Tibial nerve (tissue), 4 donors: ENCODE results near the gene LCN10. TPM values are rescaled to one million over a fixed set of nuclear protein-coding genes. Genes with fewer than 3 reads are reported as not detected.

ENCODE experiments used
- DNase-seq, 2 donors: peaks; one replicate each; pipeline ENCODE4 v3.0.0-alpha.2; 2019; ENCODE audit warnings: low spot score in 2 of 2
- H3K27ac ChIP-seq, 4 donors: fragments of 200-600 bp; sonication (generic) in 3 of 4; one replicate each; pipeline ENCODE4 v1.5.1; 2017 to 2019; ENCODE audit warnings: mild to moderate bottlenecking in 1 of 4
- H3K27me3 ChIP-seq, 2 donors: fragments of 200-600 bp; sonication (generic) in 1 of 2; one replicate each; pipeline versions ENCODE4 v1.5.1 to v1.6.0; 2017 to 2019
- H3K36me3 ChIP-seq, 3 donors: fragments of 200-600 bp; sonication (generic); one replicate each; pipeline ENCODE4 v1.5.1; 2018 to 2019
- H3K4me1 ChIP-seq, 4 donors: fragments of 200-600 bp; sonication (generic) in 3 of 4; one replicate each; pipeline ENCODE4 v1.5.1; 2017 to 2019
- H3K4me3 ChIP-seq, 4 donors: fragments of 200-600 bp; sonication (generic) in 3 of 4; one replicate each; pipeline ENCODE4 v1.5.1; 2017 to 2019; ENCODE audit warnings: mild to moderate bottlenecking in 1 of 4, moderate library complexity in 1 of 4
- H3K9me3 ChIP-seq, 4 donors: fragments of 200-600 bp; sonication (generic) in 3 of 4; one replicate each; pipeline ENCODE4 v1.5.1; 2017 to 2019
- CTCF ChIP-seq, 5 experiments: fragments of 200-600 bp in 3 of 5; fragments of 450-650 bp in 2 of 5; sonication (generic) in 3 of 5; IDR thresholded peaks; one replicate each; pipeline ENCODE4 v1.5.1; 2016 to 2019; ENCODE audit warnings: antibody characterized with exemption in 5 of 5, mild to moderate bottlenecking in 3 of 5, moderate library complexity in 2 of 5
- EP300 ChIP-seq, 2 donors: sonication (generic); formaldehyde crosslinking; IDR thresholded peaks; one replicate each; pipeline ENCODE4 v1.6.1; 2017; ENCODE audit warnings: antibody characterized with exemption in 2 of 2, mild to moderate bottlenecking in 1 of 2
- POLR2A ChIP-seq, 2 donors: fragments of 450-650 bp; IDR thresholded peaks; one replicate each; pipeline ENCODE4 v1.6.1; 2017; ENCODE audit warnings: antibody characterized with exemption in 2 of 2, mild to moderate bottlenecking in 2 of 2, moderate library complexity in 2 of 2
- WGBS, 2 donors: methylation state at CpG; one replicate each; pipeline ENCODE4 v1.1.5; 2018; 5-methylcytosine and 5-hydroxymethylcytosine counted together
- total RNA-seq, 4 donors: library from RNA; depleted of rRNA; stranded (reverse); fragments of >200 nt; gene quantifications; one replicate each; pipeline ENCODE4 v1.1.0, GENCODE V29; 2016

LCN10 gene
- total RNA-seq, 4 donors from 2014 or later: 7.6 to 47.5 (median 17.4) TPM

- Histone ChIP-seq H3K9me3 (no peaks in the 10 kb centered on the region), H3K4me3 (peak overlapping the region in 1 of 4 donors; percentile 35), H3K36me3 (no peaks in the 10 kb centered on the region), H3K4me1 (peaks cover 0 to 40% (median 12%) of the 10 kb centered on the region in 4 donors), H3K27me3 (peaks cover 0 to 44% of the 10 kb centered on the region in 2 donors), H3K27ac (no peak overlapping the region)
- TF ChIP-seq POLR2A (IDR thresholded peaks at IDR 0.05): no peak
- no peak for TF ChIP-seq EP300 (IDR thresholded peaks at IDR 0.05)
- no peak for TF ChIP-seq CTCF (IDR thresholded peaks at IDR 0.05)
- 72 to 76% methylated on average over 14 to 15 of the region's 16 CpGs for WGBS, 2 donors
- no peak for DNase-seq
Observed at GRCh38 chr9:136743639-136744211, 985 bp upstream of the LCN10 start.

- H3K36me3 ChIP-seq: no peaks in the 10 kb centered on the region
- peaks cover 0 to 31% (median 12%) of the 10 kb centered on the region in 4 donors for H3K4me1 ChIP-seq
- WGBS, 2 donors: 23 to 25% methylated on average over 19 to 31 of the region's 32 CpGs
- peak overlapping the region in 2 of 4 donors; percentile 3 to 16 for H3K27ac ChIP-seq
- DNase-seq: no peak
- peaks cover 0 to 44% of the 10 kb centered on the region in 2 donors for H3K27me3 ChIP-seq
- no peaks in the 10 kb centered on the region for H3K9me3 ChIP-seq
- peak overlapping the region in 2 of 4 donors; percentile 35 to 38 for H3K4me3 ChIP-seq
- TF ChIP-seq POLR2A (IDR thresholded peaks at IDR 0.05): no peak
- TF ChIP-seq EP300 (IDR thresholded peaks at IDR 0.05): no peak
- no peak for TF ChIP-seq CTCF (IDR thresholded peaks at IDR 0.05)
Observed at GRCh38 chr9:136741883-136742571, 713 bp downstream of the LCN10 start.

- no peaks in the 10 kb centered on the region for H3K9me3 ChIP-seq
- peaks cover 0 to 31% (median 12%) of the 10 kb centered on the region in 4 donors for H3K4me1 ChIP-seq
- H3K27me3 ChIP-seq: peaks cover 0 to 44% of the 10 kb centered on the region in 2 donors
- peak overlapping the region in 2 of 4 donors; percentile 3 to 16 for H3K27ac ChIP-seq
- TF ChIP-seq POLR2A (IDR thresholded peaks at IDR 0.05): no peak
- TF ChIP-seq EP300 (IDR thresholded peaks at IDR 0.05): peak in 1 of 2 donors; percentile 53
- H3K4me3 ChIP-seq: peak overlapping the region in 2 of 4 donors; percentile 35 to 38
- WGBS, 2 donors: 17 to 21% methylated on average over 19 to 34 of the region's 37 CpGs
- H3K36me3 ChIP-seq: no peaks in the 10 kb centered on the region
- DNase-seq: no peak
Observed at GRCh38 chr9:136740971-136741882, 1.5 kb downstream of the LCN10 start.

GRCh38 chr9:136740491-136740890 is 2.2 kb downstream of the LCN10 start:
- Histone ChIP-seq H3K27ac (no peak overlapping the region), H3K4me1 (peaks cover 0 to 31% (median 12%) of the 10 kb centered on the region in 4 donors), H3K4me3 (no peak overlapping the region), H3K36me3 (no peaks in the 10 kb centered on the region), H3K27me3 (peaks cover 0 to 44% of the 10 kb centered on the region in 2 donors), H3K9me3 (no peaks in the 10 kb centered on the region)
- DNase-seq: no peak
- TF ChIP-seq POLR2A (IDR thresholded peaks at IDR 0.05) (no peak), EP300 (IDR thresholded peaks at IDR 0.05) (no peak), CTCF (IDR thresholded peaks at IDR 0.05) (no peak)
- 80 to 85% methylated on average over 16 of the region's 16 CpGs for WGBS, 2 donors

GRCh38 chr9:136740069-136740468 is 2.7 kb downstream of the LCN10 start:
- Histone ChIP-seq H3K36me3 (no peaks in the 10 kb centered on the region), H3K27me3 (peaks cover 0 to 44% of the 10 kb centered on the region in 2 donors), H3K27ac (no peak overlapping the region), H3K9me3 (no peaks in the 10 kb centered on the region), H3K4me1 (peaks cover 0 to 31% (median 12%) of the 10 kb centered on the region in 4 donors), H3K4me3 (no peak overlapping the region)
- TF ChIP-seq CTCF (IDR thresholded peaks at IDR 0.05) (no peak), POLR2A (IDR thresholded peaks at IDR 0.05) (no peak), EP300 (IDR thresholded peaks at IDR 0.05) (no peak)
- no peak for DNase-seq
- WGBS, 2 donors: 83 to 85% methylated on average over 5 to 11 of the region's 11 CpGs
